CD4-positive, alpha-beta T cell treated with Interleukin-6 for 4 hours (primary cell): ENCODE measurements around the gene CDC42SE1.
"Not testable (repeated sequence)": the region's sequence is repeated elsewhere in the genome, so short reads cannot be mapped to it uniquely, and the experiment has no call there.

Source experiments
- DNase-seq: peaks from one replicate; pipeline ENCODE4 v3.0.0-alpha.2; 2020; ENCODE audit warnings: mixed read lengths

CDC42SE1 gene

GRCh38 chr1:151059109-151060006, at the start of gene CDC42SE1:
Gene CDC42SE1 (minus strand): TSS chr1:151059622. CDS start chr1:151055730, 3,892 bp downstream.
- peak; percentile 87 for DNase-seq

- DNase-seq, result no peak
Observed at GRCh38 chr1:151108331-151108730, 48.9 kb upstream of the CDC42SE1 start.

- no peak for DNase-seq
Observed at GRCh38 chr1:151106894-151107293, 47.5 kb upstream of the CDC42SE1 start.

- DNase-seq, result no peak
Observed at GRCh38 chr1:151104630-151105029, 45.2 kb upstream of the CDC42SE1 start.

- no peak for DNase-seq
Observed at GRCh38 chr1:151098126-151098525, 38.7 kb upstream of the CDC42SE1 start.

GRCh38 chr1:151097426-151097825, 38.0 kb upstream of the CDC42SE1 start:
- not testable (repeated sequence) for DNase-seq

- no peak for DNase-seq
Observed at GRCh38 chr1:151085953-151086559, 26.6 kb upstream of the CDC42SE1 start.

- no peak for DNase-seq
Observed at GRCh38 chr1:151072224-151072623, 12.8 kb upstream of the CDC42SE1 start.

GRCh38 chr1:151070474-151071276, 11.3 kb upstream of the CDC42SE1 start, which contains the start of gene GABPB2:
Gene GABPB2 (plus strand): TSS chr1:151070761. CDS start chr1:151088190, 17,429 bp downstream.
- DNase-seq, result peak; percentile 89

GRCh38 chr1:151069103-151069486, 9.7 kb upstream of the CDC42SE1 start:
- no peak for DNase-seq

GRCh38 chr1:151067185-151067584, 7.8 kb upstream of the CDC42SE1 start:
- DNase-seq, result no peak

- DNase-seq, result no peak
Observed at GRCh38 chr1:151065089-151065645, 5.7 kb upstream of the CDC42SE1 start.

- no peak for DNase-seq
Observed at GRCh38 chr1:151062741-151063371, 3.4 kb upstream of the CDC42SE1 start.

- DNase-seq, result no peak
Observed at GRCh38 chr1:151061704-151062103, 2.3 kb upstream of the CDC42SE1 start.

GRCh38 chr1:151060657-151061421, 1.4 kb upstream of the CDC42SE1 start:
- DNase-seq, result no peak

- peak; percentile 44 for DNase-seq
Observed at GRCh38 chr1:151060007-151060656, 710 bp upstream of the CDC42SE1 start, which contains the start of gene MLLT11. Gene MLLT11 (plus strand): TSS chr1:151060397. CDS start chr1:151067225, 6,828 bp downstream.

- no peak for DNase-seq
Observed at GRCh38 chr1:151058692-151059091, 730 bp downstream of the CDC42SE1 start.

GRCh38 chr1:151056149-151056548, 3.3 kb downstream of the CDC42SE1 start:
- DNase-seq, result peak; percentile 48

GRCh38 chr1:151055581-151055980, 3.8 kb downstream of the CDC42SE1 start:
- DNase-seq, result no peak

GRCh38 chr1:151054971-151055547, 4.4 kb downstream of the CDC42SE1 start:
- DNase-seq, result no peak
